Measurements from ENCODE around the gene DOCK8. TPM values are rescaled to one million over a fixed set of nuclear protein-coding genes. Genes with fewer than 3 reads are reported as not detected.
A peak's percentile ranks its signal among the peaks of the same experiment; 100 is the strongest.

The DOCK8 gene
- polyA plus RNA-seq, 2 of the 4 experiments (the other 2 are of a cell fraction): 0.27 to 0.68 TPM

- Histone ChIP-seq H3K9me3 (no peaks in the 10 kb centered on the region), H3K4me1 (peaks cover 17% of the 10 kb centered on the region), H3K4me2 (peak overlapping the region; percentile 41), H3K27ac (peak overlapping the region; percentile 6 to 28; a peak in 2 of 6 replicates), H3K4me3 (no peak overlapping the region)
- peak; percentile 46 for FAIRE-seq
- WGBS (ENCODE audit: missing lambda C conversion rate): 22% methylated on average over 1 of the region's 1 CpG
- TF ChIP-seq ZNF302 (CRISPR knock-in tag; IDR thresholded peaks at IDR 0.05): no peak
- TF ChIP-seq FOSL2 (IDR thresholded peaks at IDR 0.05): no peak
- 0 out of 2 replicates have a peak, but pooled peaks have one; percentile 11 for TF ChIP-seq FOSL2 (CRISPR knock-in tag; IDR thresholded peaks at IDR 0.05)
- TF ChIP-seq CEBPB (IDR thresholded peaks at IDR 0.05): peak in 1 of 2 experiments; percentile 35; a peak in 3 of 4 replicates
- TF ChIP-seq HOXA7 (CRISPR knock-in tag; IDR thresholded peaks at IDR 0.05): no peak
- no peak for TF ChIP-seq CHD2 (IDR thresholded peaks at IDR 0.05; ENCODE audit: low read length, partially characterized antibody)
- TF ChIP-seq, protein P1, sequence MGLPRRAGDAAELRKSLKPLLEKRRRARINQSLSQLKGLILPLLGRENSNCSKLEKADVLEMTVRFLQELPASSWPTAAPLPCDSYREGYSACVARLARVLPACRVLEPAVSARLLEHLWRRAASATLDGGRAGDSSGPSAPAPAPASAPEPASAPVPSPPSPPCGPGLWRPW (IDR thresholded peaks at IDR 0.05): 0 out of 2 replicates have a peak, but pooled peaks have one; percentile 11
- POLR2A ChIA-PET: no interaction called here
- ATAC-seq: peak; percentile 61 to 62; a peak in 3 of 6 replicates
- CTCF ChIA-PET: interaction anchor here (0.8 to 1.4 kb wide), 3 partner anchors 9 to 327 kb away, joined by 3 to 4 read pairs (median 3); no protein-coding TSS in a partner anchor
- DNase-seq (ENCODE audit: low read depth in 1 of 2, low spot score in 1 of 2): no peak
These were observed 222.9 kb downstream of the DOCK8 start for GRCh38 chr9:437574-438001.

DNA sequence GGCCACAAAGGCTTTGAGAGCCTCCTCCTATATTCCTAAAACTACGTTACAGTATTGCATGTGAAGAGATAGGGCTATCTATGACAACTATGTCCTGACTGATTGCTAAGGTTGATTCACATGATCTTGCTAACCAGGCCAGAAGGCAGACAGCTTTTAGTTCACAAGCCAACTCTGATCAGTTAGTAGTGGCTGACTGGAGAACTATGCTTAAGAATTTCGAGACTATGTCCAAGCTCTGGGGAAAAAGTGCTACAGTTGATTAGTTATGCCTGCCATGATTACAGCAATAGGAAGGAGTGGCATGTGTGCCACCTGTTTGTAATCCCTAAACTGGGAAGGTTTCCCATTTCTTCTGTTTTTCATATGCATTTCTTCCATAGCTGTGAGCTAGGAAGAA, 223.4 kb downstream of the DOCK8 start:
- 21% methylated on average over 2 of the region's 2 CpGs for WGBS (ENCODE audit: missing lambda C conversion rate)
- H3K4me1 ChIP-seq: peaks cover 17% of the 10 kb centered on the region
- no peak for ATAC-seq
- DNase-seq (ENCODE audit: low read depth in 1 of 2, low spot score in 1 of 2): no peak
- FAIRE-seq: no peak
- no peak overlapping the region for H3K4me3 ChIP-seq
- H3K4me2 ChIP-seq: peak overlapping the region; percentile 41
- ChIA-PET CTCF (interaction anchor here (0.8 to 1.1 kb wide), 2 partner anchors 9 to 11 kb away, joined by 3 to 4 read pairs; no protein-coding TSS in a partner anchor), POLR2A (no interaction called here)
- no peaks in the 10 kb centered on the region for H3K9me3 ChIP-seq
- peak overlapping the region; percentile 7 to 28; a peak in 2 of 6 replicates for H3K27ac ChIP-seq
- TF ChIP-seq HOXB13 (CRISPR knock-in tag; IDR thresholded peaks at IDR 0.05; ENCODE audit: low read depth) (no peak), FOSB (CRISPR knock-in tag; IDR thresholded peaks at IDR 0.05) (no peak)

GRCh38 chr9:438961-439768, 224.5 kb downstream of the DOCK8 start:
- Histone ChIP-seq H3K4me1 (peaks cover 17% of the 10 kb centered on the region), H3K4me2 (no peak overlapping the region), H3K27ac (no peak overlapping the region), H3K4me3 (no peak overlapping the region), H3K9me3 (no peaks in the 10 kb centered on the region)
- CTCF ChIA-PET: no interaction called here
- FAIRE-seq: no peak
- DNase-seq (ENCODE audit: low read depth in 1 of 2, low spot score in 1 of 2): no peak
- 68% methylated on average over 14 of the region's 20 CpGs for WGBS (ENCODE audit: missing lambda C conversion rate)
- POLR2A ChIA-PET: no interaction called here
- ATAC-seq: peak in 1 of 2 experiments; percentile 25; a peak in 1 of 6 replicates
- TF ChIP-seq HEYL (CRISPR knock-in tag; IDR thresholded peaks at IDR 0.05) (no peak), RFX5 (IDR thresholded peaks at IDR 0.05) (no peak), HDAC2 (IDR thresholded peaks at IDR 0.05) (no peak), MAZ (IDR thresholded peaks at IDR 0.05; ENCODE audit: borderline replicate concordance, low read depth, low read length) (no peak), POLR2AphosphoS2 (conservative IDR thresholded peaks at IDR 0.05; ENCODE audit: low read length) (no peak), EP300 (IDR thresholded peaks at IDR 0.05) (no peak), JUNB (IDR thresholded peaks at IDR 0.05) (no peak), HOXB5 (CRISPR knock-in tag; IDR thresholded peaks at IDR 0.05) (no peak), RAD21 (conservative IDR thresholded peaks at IDR 0.05 in 1 of 2, IDR thresholded peaks at IDR 0.05 in 1 of 2) (no peak), RARB (CRISPR knock-in tag; IDR thresholded peaks at IDR 0.05) (no peak), PHF8 (IDR thresholded peaks at IDR 0.05; ENCODE audit: borderline replicate concordance, low read depth) (no peak), NFE2L2 (conservative IDR thresholded peaks at IDR 0.05; ENCODE audit: low read length) (no peak), PBX3 (IDR thresholded peaks at IDR 0.05) (no peak), MAX (IDR thresholded peaks at IDR 0.05) (no peak)
- TF ChIP-seq, protein P1 (IDR thresholded peaks at IDR 0.05): no peak
- TF ChIP-seq, protein P2, sequence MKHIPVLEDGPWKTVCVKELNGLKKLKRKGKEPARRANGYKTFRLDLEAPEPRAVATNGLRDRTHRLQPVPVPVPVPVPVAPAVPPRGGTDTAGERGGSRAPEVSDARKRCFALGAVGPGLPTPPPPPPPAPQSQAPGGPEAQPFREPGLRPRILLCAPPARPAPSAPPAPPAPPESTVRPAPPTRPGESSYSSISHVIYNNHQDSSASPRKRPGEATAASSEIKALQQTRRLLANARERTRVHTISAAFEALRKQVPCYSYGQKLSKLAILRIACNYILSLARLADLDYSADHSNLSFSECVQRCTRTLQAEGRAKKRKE (CRISPR knock-in tag; IDR thresholded peaks at IDR 0.05; ENCODE audit: low read depth): no peak
